Uterus (tissue), 2 donors: ENCODE results near the gene FZD10.

ENCODE experiments used
- CTCF ChIP-seq, 4 experiments: fragments of 200-600 bp in 2 of 4; fragments of 450-650 bp in 2 of 4; sonication (generic) in 2 of 4; IDR thresholded peaks; one replicate each; pipeline ENCODE4 v1.5.1; 2016 to 2019; ENCODE audit warnings: antibody characterized with exemption in 4 of 4, mild to moderate bottlenecking in 2 of 4, moderate library complexity in 1 of 4
- POLR2A ChIP-seq, 2 donors: fragments of 450-650 bp; IDR thresholded peaks; one replicate each; pipeline ENCODE4 v1.6.1; 2016; ENCODE audit warnings: antibody characterized with exemption in 2 of 2, mild to moderate bottlenecking in 1 of 2, moderate library complexity in 1 of 2

GRCh38 chr12:130169256-130169655 is 7.0 kb downstream of the FZD10 start:
- TF ChIP-seq CTCF (IDR thresholded peaks at IDR 0.05) (no peak), POLR2A (IDR thresholded peaks at IDR 0.05) (no peak)
